ENCODE measurements around the gene ZNF521.

GRCh38 chr18:25102662-25103061, 249.3 kb downstream of the ZNF521 start:
- no peak for TF ChIP-seq EZH2 (IDR thresholded peaks at IDR 0.05; ENCODE audit: borderline replicate concordance, low read depth, low read length, poor library complexity, severe bottlenecking)
- TF ChIP-seq, protein P1, sequence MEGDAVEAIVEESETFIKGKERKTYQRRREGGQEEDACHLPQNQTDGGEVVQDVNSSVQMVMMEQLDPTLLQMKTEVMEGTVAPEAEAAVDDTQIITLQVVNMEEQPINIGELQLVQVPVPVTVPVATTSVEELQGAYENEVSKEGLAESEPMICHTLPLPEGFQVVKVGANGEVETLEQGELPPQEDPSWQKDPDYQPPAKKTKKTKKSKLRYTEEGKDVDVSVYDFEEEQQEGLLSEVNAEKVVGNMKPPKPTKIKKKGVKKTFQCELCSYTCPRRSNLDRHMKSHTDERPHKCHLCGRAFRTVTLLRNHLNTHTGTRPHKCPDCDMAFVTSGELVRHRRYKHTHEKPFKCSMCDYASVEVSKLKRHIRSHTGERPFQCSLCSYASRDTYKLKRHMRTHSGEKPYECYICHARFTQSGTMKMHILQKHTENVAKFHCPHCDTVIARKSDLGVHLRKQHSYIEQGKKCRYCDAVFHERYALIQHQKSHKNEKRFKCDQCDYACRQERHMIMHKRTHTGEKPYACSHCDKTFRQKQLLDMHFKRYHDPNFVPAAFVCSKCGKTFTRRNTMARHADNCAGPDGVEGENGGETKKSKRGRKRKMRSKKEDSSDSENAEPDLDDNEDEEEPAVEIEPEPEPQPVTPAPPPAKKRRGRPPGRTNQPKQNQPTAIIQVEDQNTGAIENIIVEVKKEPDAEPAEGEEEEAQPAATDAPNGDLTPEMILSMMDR (conservative IDR thresholded peaks at IDR 0.05; ENCODE audit: low read depth, low read length) = no peak
